ENCODE measurements around the gene BRK1. TPM values are rescaled to one million over a fixed set of nuclear protein-coding genes. Genes with fewer than 3 reads are reported as not detected.

Gene BRK1
- polyA plus RNA-seq, 2 of the 4 experiments (the other 2 are of a cell fraction) = 189 to 191 TPM

DNA sequence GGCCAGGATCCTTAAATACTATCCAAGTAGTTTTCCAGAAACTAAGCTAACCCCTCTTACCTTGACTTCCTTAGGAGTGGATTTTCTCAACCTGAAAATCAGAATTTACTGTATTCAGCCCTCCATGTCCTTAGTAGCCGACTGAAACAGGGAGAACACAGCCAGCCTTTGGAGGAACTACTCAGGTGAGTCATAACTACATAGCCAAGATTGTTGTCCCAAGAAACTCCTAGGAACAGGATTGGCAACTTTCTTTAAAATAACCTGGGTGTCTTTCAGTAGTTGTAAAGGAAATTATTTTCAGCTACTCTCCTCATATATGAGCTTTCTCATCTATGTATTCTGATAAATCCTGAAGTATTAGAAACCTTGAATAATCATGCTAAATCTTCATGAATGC lies 29.7 kb upstream of the BRK1 start:
- 72% methylated on average over 1 of the region's 1 CpG for WGBS (ENCODE audit: missing lambda C conversion rate)
- DNase-seq (ENCODE audit: low read depth in 1 of 2, low spot score in 1 of 2) (no peak), ATAC-seq (no peak), FAIRE-seq (no peak)
- H3K4me2 ChIP-seq = no peak overlapping the region
- peaks cover 8% of the 10 kb centered on the region; the same call in 2 of the 3 replicates for H3K4me1 ChIP-seq
- H3K9me3 ChIP-seq = no peaks in the 10 kb centered on the region
- ChIA-PET POLR2A (no interaction called here), CTCF (interaction anchor here (1.1 to 1.8 kb wide), 3 partner anchors 10 to 201 kb away, joined by 3 to 4 read pairs (median 3); no protein-coding TSS in a partner anchor)
- H3K27ac ChIP-seq = no peak overlapping the region
- no peak overlapping the region for H3K4me3 ChIP-seq
- TF ChIP-seq MAFK (IDR thresholded peaks at IDR 0.05; ENCODE audit: partially characterized antibody) = no peak
- no peak for TF ChIP-seq PHF8 (IDR thresholded peaks at IDR 0.05; ENCODE audit: borderline replicate concordance, low read depth)
- no peak for TF ChIP-seq RNF2 (IDR thresholded peaks at IDR 0.05; ENCODE audit: borderline replicate concordance, low read depth)
- no peak for TF ChIP-seq HOXB13 (CRISPR knock-in tag; IDR thresholded peaks at IDR 0.05; ENCODE audit: low read depth)
- TF ChIP-seq KDM1A (IDR thresholded peaks at IDR 0.05; ENCODE audit: low read depth) = no peak
- no peak for TF ChIP-seq BHLHE40 (IDR thresholded peaks at IDR 0.05; ENCODE audit: low read depth, low read length)
- TF ChIP-seq GATA3 (IDR thresholded peaks at IDR 0.05; ENCODE audit: borderline replicate concordance) = no peak
- TF ChIP-seq JUNB (IDR thresholded peaks at IDR 0.05) = no peak
- TF ChIP-seq ZSCAN20 (CRISPR knock-in tag; IDR thresholded peaks at IDR 0.05) = no peak
- no peak for TF ChIP-seq ZC3H11A (IDR thresholded peaks at IDR 0.05)
- no peak for TF ChIP-seq RCOR1 (IDR thresholded peaks at IDR 0.05; ENCODE audit: low read depth, low read length)
- no peak for TF ChIP-seq FOXS1 (CRISPR knock-in tag; IDR thresholded peaks at IDR 0.05)
- no peak for TF ChIP-seq ZNF302 (CRISPR knock-in tag; IDR thresholded peaks at IDR 0.05)
- no peak for TF ChIP-seq CHD4 (IDR thresholded peaks at IDR 0.05; ENCODE audit: borderline replicate concordance)
- no peak for TF ChIP-seq USF2 (IDR thresholded peaks at IDR 0.05)
- TF ChIP-seq RFX5 (IDR thresholded peaks at IDR 0.05) = no peak
- no peak for TF ChIP-seq SREBF2 (IDR thresholded peaks at IDR 0.05)
- no peak for TF ChIP-seq NPAS2 (CRISPR knock-in tag; IDR thresholded peaks at IDR 0.05; ENCODE audit: borderline replicate concordance)
- TF ChIP-seq, protein P1, sequence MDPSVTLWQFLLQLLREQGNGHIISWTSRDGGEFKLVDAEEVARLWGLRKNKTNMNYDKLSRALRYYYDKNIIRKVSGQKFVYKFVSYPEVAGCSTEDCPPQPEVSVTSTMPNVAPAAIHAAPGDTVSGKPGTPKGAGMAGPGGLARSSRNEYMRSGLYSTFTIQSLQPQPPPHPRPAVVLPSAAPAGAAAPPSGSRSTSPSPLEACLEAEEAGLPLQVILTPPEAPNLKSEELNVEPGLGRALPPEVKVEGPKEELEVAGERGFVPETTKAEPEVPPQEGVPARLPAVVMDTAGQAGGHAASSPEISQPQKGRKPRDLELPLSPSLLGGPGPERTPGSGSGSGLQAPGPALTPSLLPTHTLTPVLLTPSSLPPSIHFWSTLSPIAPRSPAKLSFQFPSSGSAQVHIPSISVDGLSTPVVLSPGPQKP (IDR thresholded peaks at IDR 0.05; ENCODE audit: low read depth, low read length) = no peak
- no peak for TF ChIP-seq EHF (CRISPR knock-in tag; IDR thresholded peaks at IDR 0.05)

DNA sequence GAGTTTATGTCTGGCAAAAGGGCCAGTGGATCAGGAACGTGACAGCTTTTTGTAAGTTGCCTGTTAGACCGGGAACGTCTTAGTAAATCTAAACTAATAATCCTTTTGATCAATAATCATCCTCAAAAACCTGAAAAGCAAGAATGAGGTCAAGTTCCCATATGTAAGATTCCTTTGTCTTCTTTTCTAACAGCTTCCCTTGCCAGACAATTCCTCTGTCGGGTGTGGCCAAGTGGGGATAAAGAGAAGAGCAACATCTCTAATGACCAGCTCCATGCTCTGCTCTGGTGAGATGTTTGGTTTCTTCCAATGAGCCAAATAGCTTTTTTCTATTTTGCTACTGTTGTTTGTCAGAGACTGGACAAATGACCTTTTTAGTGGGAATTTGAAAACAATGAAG lies 27.2 kb upstream of the BRK1 start:
- 92% methylated on average over 4 of the region's 4 CpGs for WGBS (ENCODE audit: missing lambda C conversion rate)
- Histone ChIP-seq H3K4me3 (no peak overlapping the region), H3K27ac (no peak overlapping the region), H3K4me1 (peaks cover 8% of the 10 kb centered on the region; the same call in 2 of the 3 replicates), H3K9me3 (no peaks in the 10 kb centered on the region), H3K4me2 (no peak overlapping the region)
- DNase-seq (ENCODE audit: low read depth in 1 of 2, low spot score in 1 of 2) (peak in 1 of 2 experiments; percentile 14), FAIRE-seq (no peak), ATAC-seq (no peak)
- ChIA-PET POLR2A (no interaction called here), CTCF (interaction anchor here (0.7 to 1.7 kb wide), 4 partner anchors 9 to 199 kb away, joined by 3 to 7 read pairs (median 3); no protein-coding TSS in a partner anchor)
- no peak for TF ChIP-seq RARB (CRISPR knock-in tag; IDR thresholded peaks at IDR 0.05)
- TF ChIP-seq ZFP36 (IDR thresholded peaks at IDR 0.05; ENCODE audit: borderline replicate concordance, partially characterized antibody) = no peak
- TF ChIP-seq RFX5 (IDR thresholded peaks at IDR 0.05) = no peak
- no peak for TF ChIP-seq NFE2L2 (conservative IDR thresholded peaks at IDR 0.05; ENCODE audit: low read length)
- no peak for TF ChIP-seq FOXS1 (CRISPR knock-in tag; IDR thresholded peaks at IDR 0.05)
- no peak for TF ChIP-seq HEYL (CRISPR knock-in tag; IDR thresholded peaks at IDR 0.05)
- TF ChIP-seq NPAS2 (CRISPR knock-in tag; IDR thresholded peaks at IDR 0.05; ENCODE audit: borderline replicate concordance) = no peak

DNA sequence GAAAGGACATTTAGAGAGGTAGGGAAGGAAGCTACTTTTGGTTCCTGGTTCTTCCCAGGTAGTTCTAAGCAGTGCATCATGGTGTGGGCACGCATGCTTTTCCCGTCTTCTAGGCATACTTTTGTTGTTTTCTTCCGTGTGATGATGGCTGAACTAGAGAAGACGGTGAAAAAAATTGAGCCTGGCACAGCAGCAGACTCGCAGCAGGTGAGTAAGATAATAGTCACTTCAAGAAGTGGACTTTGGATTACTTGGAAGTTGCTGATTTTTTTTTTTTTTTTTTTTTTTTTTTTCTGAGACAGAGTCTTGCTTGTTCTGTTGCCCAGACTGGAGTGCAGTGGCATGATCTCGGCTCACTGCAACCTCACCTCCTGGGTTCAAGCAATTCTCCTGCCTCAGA lies 25.3 kb upstream of the BRK1 start:
- ATAC-seq (peak; percentile 54 to 68; a peak in 4 of 6 replicates), FAIRE-seq (no peak), DNase-seq (ENCODE audit: low read depth in 1 of 2, low spot score in 1 of 2) (peak in 1 of 2 experiments; percentile 44)
- 54% methylated on average over 6 of the region's 6 CpGs for WGBS (ENCODE audit: missing lambda C conversion rate)
- peaks cover 8% of the 10 kb centered on the region; the same call in 2 of the 3 replicates for H3K4me1 ChIP-seq
- no peak overlapping the region for H3K27ac ChIP-seq
- H3K9me3 ChIP-seq = no peaks in the 10 kb centered on the region
- CTCF ChIA-PET = interaction anchor here (0.6 to 1.9 kb wide), 3 partner anchors 9 to 108 kb away, joined by 3 to 5 read pairs (median 3); no protein-coding TSS in a partner anchor
- H3K4me3 ChIP-seq = no peak overlapping the region
- no peak overlapping the region for H3K4me2 ChIP-seq
- no peak for TF ChIP-seq POLR2AphosphoS2 (conservative IDR thresholded peaks at IDR 0.05; ENCODE audit: low read length)
- TF ChIP-seq RARB (CRISPR knock-in tag; IDR thresholded peaks at IDR 0.05) = no peak
- TF ChIP-seq, protein P2, sequence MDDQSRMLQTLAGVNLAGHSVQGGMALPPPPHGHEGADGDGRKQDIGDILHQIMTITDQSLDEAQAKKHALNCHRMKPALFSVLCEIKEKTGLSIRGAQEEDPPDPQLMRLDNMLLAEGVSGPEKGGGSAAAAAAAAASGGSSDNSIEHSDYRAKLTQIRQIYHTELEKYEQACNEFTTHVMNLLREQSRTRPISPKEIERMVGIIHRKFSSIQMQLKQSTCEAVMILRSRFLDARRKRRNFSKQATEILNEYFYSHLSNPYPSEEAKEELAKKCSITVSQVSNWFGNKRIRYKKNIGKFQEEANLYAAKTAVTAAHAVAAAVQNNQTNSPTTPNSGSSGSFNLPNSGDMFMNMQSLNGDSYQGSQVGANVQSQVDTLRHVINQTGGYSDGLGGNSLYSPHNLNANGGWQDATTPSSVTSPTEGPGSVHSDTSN (IDR thresholded peaks at IDR 0.05) = no peak
- TF ChIP-seq, protein P3, sequence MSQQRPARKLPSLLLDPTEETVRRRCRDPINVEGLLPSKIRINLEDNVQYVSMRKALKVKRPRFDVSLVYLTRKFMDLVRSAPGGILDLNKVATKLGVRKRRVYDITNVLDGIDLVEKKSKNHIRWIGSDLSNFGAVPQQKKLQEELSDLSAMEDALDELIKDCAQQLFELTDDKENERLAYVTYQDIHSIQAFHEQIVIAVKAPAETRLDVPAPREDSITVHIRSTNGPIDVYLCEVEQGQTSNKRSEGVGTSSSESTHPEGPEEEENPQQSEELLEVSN (IDR thresholded peaks at IDR 0.05; ENCODE audit: borderline replicate concordance, low read depth) = no peak
- TF ChIP-seq KDM5A (IDR thresholded peaks at IDR 0.05) = no peak
- TF ChIP-seq KDM1A (IDR thresholded peaks at IDR 0.05; ENCODE audit: low read depth) = no peak
- no peak for TF ChIP-seq MAFK (IDR thresholded peaks at IDR 0.05; ENCODE audit: partially characterized antibody)
- 0 out of 2 replicates have a peak, but pooled peaks have one; percentile 44 for TF ChIP-seq FOSL2 (IDR thresholded peaks at IDR 0.05)
- TF ChIP-seq FOSL2 (CRISPR knock-in tag; IDR thresholded peaks at IDR 0.05) = peak; percentile 24; the same call in 1 of the 2 replicates
- no peak for TF ChIP-seq RCOR1 (IDR thresholded peaks at IDR 0.05; ENCODE audit: low read depth, low read length)
- POLR2A ChIA-PET = interaction anchor here (0.6 kb wide), 1 partner anchor 69 kb away, joined by 3 read pairs; no protein-coding TSS in a partner anchor

Measured in A549 (cell line).